ENCODE measurements around the gene ZNF329. TPM values are rescaled to one million over a fixed set of nuclear protein-coding genes. Genes with fewer than 3 reads are reported as not detected.

The ZNF329 gene
- total RNA-seq, 4 donors from 2014 or later: 15.6 to 20.6 (median 17.6) TPM

DNA sequence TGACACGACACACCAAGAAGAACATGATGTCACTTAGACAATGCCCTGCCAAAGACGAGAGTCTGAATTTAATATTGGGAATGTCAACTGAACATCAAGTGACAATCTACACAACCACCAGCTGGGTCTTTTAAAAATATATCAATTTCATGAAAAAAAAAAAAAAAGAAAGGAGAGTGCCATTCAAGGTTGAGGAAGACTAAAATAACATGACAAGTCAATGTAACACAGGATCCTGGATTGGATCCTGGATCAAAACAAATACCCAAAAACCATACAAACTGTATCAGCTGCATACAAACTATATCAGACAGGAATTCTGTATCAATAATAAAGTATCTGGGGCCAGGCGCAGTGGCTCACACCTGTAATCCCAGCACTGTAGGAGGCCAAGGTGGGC lies 4.7 kb downstream of the ZNF329 start:
- WGBS, 2 donors: 98% methylated on average over 3 of the region's 3 CpGs
- peaks cover 5 to 8% of the 10 kb centered on the region in 2 donors for H3K4me1 ChIP-seq
- intact Hi-C loops (cut with DNase I): no loop called here
- no peaks in the 10 kb centered on the region for H3K27me3 ChIP-seq
- H3K9me3 ChIP-seq: no peaks in the 10 kb centered on the region
- TF ChIP-seq POLR2A (IDR thresholded peaks at IDR 0.05): no peak
- TF ChIP-seq, protein P1, sequence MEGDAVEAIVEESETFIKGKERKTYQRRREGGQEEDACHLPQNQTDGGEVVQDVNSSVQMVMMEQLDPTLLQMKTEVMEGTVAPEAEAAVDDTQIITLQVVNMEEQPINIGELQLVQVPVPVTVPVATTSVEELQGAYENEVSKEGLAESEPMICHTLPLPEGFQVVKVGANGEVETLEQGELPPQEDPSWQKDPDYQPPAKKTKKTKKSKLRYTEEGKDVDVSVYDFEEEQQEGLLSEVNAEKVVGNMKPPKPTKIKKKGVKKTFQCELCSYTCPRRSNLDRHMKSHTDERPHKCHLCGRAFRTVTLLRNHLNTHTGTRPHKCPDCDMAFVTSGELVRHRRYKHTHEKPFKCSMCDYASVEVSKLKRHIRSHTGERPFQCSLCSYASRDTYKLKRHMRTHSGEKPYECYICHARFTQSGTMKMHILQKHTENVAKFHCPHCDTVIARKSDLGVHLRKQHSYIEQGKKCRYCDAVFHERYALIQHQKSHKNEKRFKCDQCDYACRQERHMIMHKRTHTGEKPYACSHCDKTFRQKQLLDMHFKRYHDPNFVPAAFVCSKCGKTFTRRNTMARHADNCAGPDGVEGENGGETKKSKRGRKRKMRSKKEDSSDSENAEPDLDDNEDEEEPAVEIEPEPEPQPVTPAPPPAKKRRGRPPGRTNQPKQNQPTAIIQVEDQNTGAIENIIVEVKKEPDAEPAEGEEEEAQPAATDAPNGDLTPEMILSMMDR (IDR thresholded peaks at IDR 0.05): no peak
- no peak for DNase-seq
- H3K27ac ChIP-seq: no peak overlapping the region
- H3K4me3 ChIP-seq (replicated peaks in 1 of 3): no peak overlapping the region
- peaks cover 17 to 22% of the 10 kb centered on the region in 2 donors for H3K36me3 ChIP-seq

DNA sequence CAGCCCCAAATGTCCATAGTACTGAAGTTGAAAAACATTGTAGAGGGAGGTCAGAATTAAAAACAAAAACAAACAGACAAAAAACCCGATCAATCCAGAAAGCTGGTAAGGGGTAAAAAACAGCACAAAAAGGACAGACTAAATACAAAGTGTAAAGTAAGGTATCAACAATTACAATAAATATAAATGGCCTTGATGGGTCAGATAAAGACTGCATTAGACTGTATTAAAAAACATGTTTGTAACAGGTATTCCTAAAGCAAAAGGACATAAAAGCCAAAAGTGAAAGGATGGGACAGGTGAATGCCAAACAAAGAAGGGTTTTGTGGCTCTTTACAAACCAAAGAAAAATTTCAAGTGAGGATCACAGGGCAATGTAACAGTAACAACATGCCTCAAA lies 16.3 kb downstream of the ZNF329 start:
- WGBS, 2 donors: 98% methylated on average over 1 of the region's 1 CpG
- Histone ChIP-seq H3K36me3 (peaks cover 90 to 91% of the 10 kb centered on the region in 2 donors), H3K4me1 (no peaks in the 10 kb centered on the region), H3K4me3 (replicated peaks in 1 of 3) (no peak overlapping the region), H3K9me3 (peaks cover 11% of the 10 kb centered on the region), H3K27me3 (no peaks in the 10 kb centered on the region), H3K27ac (no peak overlapping the region)
- DNase-seq: no peak
- intact Hi-C loops (cut with DNase I): no loop called here
- no peak for TF ChIP-seq POLR2A (IDR thresholded peaks at IDR 0.05)
- TF ChIP-seq, protein P1 (IDR thresholded peaks at IDR 0.05): no peak

DNA sequence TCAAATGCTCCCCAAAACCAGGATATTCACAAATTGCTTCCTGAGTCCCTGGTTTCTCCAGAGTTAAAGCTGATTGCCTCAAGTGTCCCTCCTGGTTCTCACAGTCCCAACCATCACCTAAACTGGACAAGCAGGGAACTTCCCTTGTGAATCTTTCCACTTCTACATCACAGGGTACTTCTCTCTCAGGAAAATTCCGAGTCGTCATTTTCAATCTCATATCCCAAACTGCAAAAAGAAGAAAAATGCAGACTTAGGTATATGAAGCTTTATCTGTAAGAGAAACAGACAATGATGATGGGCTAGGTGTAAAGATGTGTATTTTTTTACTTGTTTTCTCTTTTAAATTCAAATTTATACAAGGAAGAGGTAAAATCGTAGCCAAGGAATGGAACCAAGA lies 21.3 kb downstream of the ZNF329 start:
- Histone ChIP-seq H3K4me1 (no peaks in the 10 kb centered on the region), H3K27ac (no peak overlapping the region), H3K4me3 (replicated peaks in 1 of 3) (no peak overlapping the region), H3K36me3 (peaks cover 67 to 68% of the 10 kb centered on the region in 2 donors), H3K27me3 (no peaks in the 10 kb centered on the region), H3K9me3 (peaks cover 24% of the 10 kb centered on the region)
- no peak for DNase-seq
- 98 to 99% methylated on average over 3 of the region's 3 CpGs for WGBS, 2 donors
- TF ChIP-seq, protein P1 (IDR thresholded peaks at IDR 0.05): no peak
- TF ChIP-seq POLR2A (IDR thresholded peaks at IDR 0.05): no peak
- intact Hi-C loops (cut with DNase I): loop anchor here (5.0 kb wide), 3 partner anchors 83 to 147 kb away; no protein-coding TSS in a partner anchor

DNA sequence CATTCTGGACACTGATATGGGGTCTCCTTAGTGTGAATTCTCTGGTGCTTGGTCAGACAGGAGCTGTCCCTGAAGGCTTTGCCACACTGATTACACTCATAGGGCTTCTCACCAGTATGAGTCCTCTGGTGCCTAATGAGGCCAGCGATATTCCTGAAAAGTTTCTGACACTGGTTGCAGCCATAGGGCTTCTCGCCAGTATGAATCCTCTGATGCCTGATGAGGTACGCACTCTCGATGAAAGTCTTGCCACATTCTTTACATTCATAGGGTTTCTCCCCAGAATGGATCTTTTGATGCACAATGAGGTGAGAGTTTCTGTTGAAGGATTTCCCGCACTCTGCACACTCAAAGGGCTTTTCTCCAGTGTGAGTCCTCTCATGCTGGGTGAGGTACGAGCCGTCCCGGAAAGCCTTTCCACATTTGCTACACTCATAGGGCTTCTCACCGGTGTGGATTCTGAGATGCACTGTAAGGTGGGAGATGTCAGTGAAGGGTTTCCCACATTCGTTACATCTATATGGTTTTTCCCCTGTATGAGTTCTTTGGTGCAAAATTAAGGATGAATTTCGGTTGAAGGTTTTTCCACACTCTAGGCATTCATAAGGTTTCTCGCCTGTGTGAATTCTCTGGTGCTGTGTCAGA lies 22.4 kb downstream of the ZNF329 start:
- no peak for DNase-seq
- WGBS, 2 donors: 95 to 96% methylated on average over 12 of the region's 12 CpGs
- peaks cover 56 to 57% of the 10 kb centered on the region in 2 donors for H3K36me3 ChIP-seq
- TF ChIP-seq, protein P1 (IDR thresholded peaks at IDR 0.05): no peak
- no peak for TF ChIP-seq POLR2A (IDR thresholded peaks at IDR 0.05)
- H3K27ac ChIP-seq: no peak overlapping the region
- intact Hi-C loops (cut with DNase I): loop anchor here (5.0 kb wide), 3 partner anchors 84 to 146 kb away; no protein-coding TSS in a partner anchor
- no peaks in the 10 kb centered on the region for H3K4me1 ChIP-seq
- H3K27me3 ChIP-seq: no peaks in the 10 kb centered on the region
- peaks cover 24% of the 10 kb centered on the region for H3K9me3 ChIP-seq
- H3K4me3 ChIP-seq (replicated peaks in 1 of 3): no peak overlapping the region

DNA sequence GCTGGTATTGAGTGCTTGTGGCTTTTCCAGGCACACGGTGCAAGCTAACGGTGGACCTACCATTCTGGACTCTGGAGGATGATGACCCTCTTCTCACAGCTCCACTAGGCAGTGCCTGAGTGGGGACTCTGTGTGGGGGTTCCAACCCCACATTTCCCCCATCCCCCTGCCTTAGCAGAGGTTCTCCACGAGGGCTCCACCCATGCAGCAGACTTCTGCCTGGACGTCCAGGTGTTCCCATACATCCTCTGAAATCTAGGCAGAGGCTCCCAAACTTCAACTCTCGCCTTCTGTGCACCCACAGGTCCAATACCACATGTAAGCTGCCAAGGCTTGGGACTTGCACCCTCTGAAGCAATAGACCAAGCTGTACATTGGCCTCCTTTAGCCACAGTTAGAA lies 27.2 kb downstream of the ZNF329 start:
- 69 to 81% methylated on average over 2 to 5 of the region's 5 CpGs for WGBS, 2 donors

More for the DNA sequence above, 27.2 kb downstream of the ZNF329 start:
- Histone ChIP-seq H3K27me3 (no peaks in the 10 kb centered on the region), H3K4me3 (replicated peaks in 1 of 3) (no peak overlapping the region), H3K4me1 (no peaks in the 10 kb centered on the region), H3K27ac (no peak overlapping the region), H3K36me3 (peaks cover 8 to 11% of the 10 kb centered on the region in 2 donors), H3K9me3 (peaks cover 13% of the 10 kb centered on the region)
- DNase-seq: no peak
- intact Hi-C loops (cut with DNase I): no loop called here
- TF ChIP-seq, protein P1 (IDR thresholded peaks at IDR 0.05): no peak
- no peak for TF ChIP-seq POLR2A (IDR thresholded peaks at IDR 0.05)

Data from thyroid gland (tissue), 4 donors.